Ramos (cell line): ENCODE data around the gene TSPO2.

Experiments
- in situ Hi-C: fragments of 300-500 bp; cut with MboI; formaldehyde crosslinking; loops from one replicate; pipeline ENCODE4 v1.14.3; 2022; ENCODE audit warnings: low sequenced_read_pairs; ENCODE audit not compliant: unreplicated experiment

Gene TSPO2

DNA sequence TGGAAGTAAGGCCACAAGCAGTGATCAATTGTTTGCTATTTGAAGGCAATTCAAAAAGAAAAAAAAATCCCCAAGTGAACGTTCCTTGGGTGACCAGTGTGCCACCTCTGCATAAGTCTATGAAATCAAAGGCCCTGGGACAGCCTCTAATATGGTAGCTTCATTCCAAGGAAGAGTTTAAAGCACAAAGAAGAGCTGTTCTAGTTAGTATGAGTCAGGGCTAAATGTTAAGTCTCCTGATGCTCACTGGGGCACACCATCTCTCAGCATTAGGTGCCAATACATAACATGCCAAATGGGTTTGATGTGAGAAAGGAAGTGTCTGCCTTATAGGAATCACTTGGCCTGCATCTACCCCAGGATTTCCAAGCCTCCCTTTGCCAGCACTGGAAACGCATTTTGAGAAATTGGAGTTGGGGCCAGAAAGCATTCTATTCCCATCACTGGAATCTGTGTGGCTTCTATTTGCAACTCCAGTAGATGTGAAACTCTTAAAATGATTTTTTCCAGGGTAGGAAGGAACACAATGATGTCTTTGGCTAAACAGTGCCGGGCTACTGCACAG lies 16.2 kb upstream of the TSPO2 start:
- in situ Hi-C loops = no loop called here

GRCh38 chr6:41027241-41027640 lies 15.0 kb upstream of the TSPO2 start:
- in situ Hi-C loops = no loop called here

- in situ Hi-C loops = no loop called here
These were observed 14.3 kb upstream of the TSPO2 start for GRCh38 chr6:41027799-41028560.

GRCh38 chr6:41028561-41029412 lies 13.5 kb upstream of the TSPO2 start:
- in situ Hi-C loops = no loop called here

- in situ Hi-C loops = no loop called here
These were observed 9.4 kb upstream of the TSPO2 start for GRCh38 chr6:41032830-41033229.

DNA sequence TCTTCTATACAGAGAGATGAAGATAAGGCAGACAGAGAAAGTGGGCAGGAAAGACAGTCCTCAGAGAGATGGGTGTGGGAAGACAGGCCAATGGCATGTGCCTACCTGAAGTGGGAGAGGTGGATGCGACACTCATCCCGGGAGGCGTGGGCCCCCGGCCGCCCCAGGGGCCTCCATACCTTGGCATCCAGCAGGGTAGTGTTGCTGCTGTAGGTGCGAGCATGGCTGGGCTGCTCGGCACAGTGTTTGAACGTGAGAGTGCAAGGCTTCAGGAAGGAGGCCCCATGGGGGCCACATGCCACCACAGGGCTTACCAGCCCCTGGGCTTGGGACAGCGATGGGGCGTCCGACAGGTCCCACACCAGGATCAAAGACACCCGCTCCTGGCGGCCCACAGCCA lies 8.5 kb upstream of the TSPO2 start:
- in situ Hi-C loops = no loop called here

DNA sequence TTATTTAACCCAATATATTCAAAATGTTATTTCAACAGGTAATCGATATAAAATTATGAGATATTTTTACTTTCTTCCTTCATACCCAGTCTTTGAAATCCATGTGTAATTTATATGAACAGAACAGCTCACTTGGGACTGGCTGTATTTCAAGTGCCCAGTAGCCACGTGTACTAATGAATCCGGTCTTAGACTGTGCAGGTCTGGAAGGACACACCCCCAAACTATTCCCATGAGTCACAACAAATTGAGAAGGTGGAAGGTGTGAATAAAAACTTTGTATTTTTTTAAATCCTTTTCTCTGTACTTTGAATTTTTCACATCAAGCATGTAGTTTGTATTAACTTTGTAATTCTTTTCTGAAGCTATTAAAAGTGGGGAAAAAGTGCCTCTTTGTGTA lies 6.1 kb upstream of the TSPO2 start:
- in situ Hi-C loops = no loop called here

DNA sequence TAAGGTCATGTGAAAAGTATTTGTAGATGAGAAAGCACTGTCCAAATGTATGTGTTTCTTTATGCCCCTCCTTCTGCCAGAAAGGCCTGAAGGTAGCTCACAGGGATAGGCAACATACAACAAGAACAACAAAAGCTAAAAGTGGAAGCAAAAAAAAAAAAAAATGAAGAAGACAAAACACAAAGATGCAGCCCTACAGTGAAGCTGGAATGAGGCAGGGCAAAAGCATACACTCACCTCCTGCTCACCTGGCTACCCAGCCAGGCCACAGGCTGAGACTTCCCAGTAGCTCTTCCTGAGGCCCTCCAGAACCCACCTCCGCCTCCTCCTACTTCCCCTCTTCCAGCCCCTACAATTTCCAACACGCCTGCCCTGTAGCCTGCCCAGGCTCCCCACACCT lies 5.7 kb upstream of the TSPO2 start:
- in situ Hi-C loops = no loop called here

GRCh38 chr6:41037107-41037900 lies 5.0 kb upstream of the TSPO2 start:
- in situ Hi-C loops = no loop called here

DNA sequence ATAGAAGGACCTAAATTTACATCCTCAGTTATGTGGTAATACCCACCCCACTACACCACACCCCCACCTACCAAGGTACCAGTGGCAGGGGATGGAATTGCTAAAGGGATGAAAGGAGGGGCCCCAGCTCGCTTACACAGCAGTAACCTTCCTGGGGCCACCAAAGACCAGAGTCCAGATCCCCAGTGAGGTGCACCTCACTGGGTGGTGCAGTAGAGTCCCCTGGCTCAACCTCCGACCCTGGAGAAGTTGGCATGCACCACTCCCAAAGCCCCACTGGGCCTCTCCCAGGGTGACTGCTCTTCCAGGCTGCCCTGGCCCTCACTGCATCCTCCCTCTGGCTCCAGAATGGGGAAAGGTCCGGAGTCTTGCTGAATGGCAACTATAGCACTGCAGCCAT lies 4.1 kb upstream of the TSPO2 start:
- in situ Hi-C loops = no loop called here

DNA sequence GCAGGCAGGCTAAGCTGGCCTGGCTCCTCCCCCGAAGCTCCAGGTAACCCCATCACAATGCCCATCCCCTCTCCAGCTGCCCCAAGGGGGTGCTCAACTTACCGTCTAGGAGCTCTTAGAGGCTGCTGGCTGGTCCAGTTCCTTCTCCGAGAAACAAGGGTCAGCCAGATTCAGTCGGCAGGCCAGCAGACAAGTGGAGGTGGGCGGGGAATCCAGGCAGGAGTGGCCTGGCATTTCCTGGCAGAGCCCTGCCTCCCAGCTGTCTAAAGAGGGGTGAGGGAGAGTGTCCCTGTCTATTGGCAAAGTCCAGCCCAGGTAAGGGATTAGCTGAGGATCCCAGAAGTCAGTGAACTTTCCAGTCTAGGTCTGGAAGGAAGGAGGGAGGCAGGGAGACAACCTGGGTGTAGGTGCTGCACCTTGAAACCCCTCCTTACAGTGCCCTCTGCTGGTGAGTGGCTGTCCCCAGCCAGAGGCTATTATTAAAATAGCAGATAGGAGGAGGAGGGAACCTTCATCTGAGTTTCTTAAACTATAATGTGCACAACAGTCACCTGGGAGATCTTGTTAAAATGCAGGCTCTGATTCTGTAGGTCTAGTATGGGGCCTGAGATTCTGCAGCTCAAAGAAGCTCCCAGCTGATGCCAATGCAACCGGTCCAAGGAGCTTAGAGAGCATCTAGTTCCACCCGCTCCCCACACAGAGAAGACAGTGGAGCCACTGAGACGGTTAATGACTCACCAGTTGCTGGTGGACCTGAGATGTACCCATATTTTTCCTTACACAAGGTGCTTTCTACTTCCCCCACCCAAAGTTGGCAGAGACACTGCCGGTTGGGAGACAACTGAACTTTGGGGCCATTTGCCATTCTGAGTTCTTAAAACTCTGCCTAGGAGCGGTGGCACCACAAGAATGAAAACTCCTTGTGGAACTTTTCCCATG lies 2.9 kb upstream of the TSPO2 start, which contains the start of gene UNC5CL:
Gene UNC5CL (minus strand): TSS at position 162 of the 939 bp plus-strand sequence. CDS start 4,147 bp downstream, outside the sequence.
- in situ Hi-C loops = no loop called here

GRCh38 chr6:41040101-41040939 lies 1.9 kb upstream of the TSPO2 start:
- in situ Hi-C loops = no loop called here

DNA sequence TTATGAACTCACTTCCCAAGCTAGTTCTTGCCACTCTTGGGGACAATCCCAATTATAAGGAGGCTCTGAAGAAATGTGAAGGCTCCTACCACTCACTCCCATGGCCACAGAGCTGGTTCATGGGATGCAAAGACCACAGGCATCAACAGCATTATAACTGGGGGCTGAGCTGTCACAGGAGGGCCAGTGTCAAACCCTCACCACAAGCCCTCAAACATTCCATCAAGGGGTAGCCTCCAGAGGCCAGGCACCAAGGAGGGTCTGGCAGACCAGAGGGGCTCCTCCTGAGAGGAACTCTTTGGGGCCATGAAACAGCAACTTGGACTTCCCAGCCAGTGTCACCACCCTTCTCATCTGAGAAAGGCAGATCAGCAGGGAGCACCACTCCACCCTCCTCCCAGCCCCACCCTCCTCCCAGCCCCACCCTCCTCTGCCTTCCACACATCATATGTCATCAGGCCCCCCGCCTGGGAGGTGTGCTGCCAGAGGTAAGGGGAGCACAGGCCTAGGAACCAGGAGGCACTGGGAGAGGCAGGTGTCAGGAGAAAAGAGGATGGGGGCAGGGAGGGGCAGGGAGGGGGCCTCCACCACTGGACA lies 1.2 kb upstream of the TSPO2 start:
- in situ Hi-C loops = no loop called here

GRCh38 chr6:41043151-41043550 lies 884 bp downstream of the TSPO2 start:
- in situ Hi-C loops = no loop called here

GRCh38 chr6:41045664-41046063 lies 3.4 kb downstream of the TSPO2 start:
- in situ Hi-C loops = no loop called here

DNA sequence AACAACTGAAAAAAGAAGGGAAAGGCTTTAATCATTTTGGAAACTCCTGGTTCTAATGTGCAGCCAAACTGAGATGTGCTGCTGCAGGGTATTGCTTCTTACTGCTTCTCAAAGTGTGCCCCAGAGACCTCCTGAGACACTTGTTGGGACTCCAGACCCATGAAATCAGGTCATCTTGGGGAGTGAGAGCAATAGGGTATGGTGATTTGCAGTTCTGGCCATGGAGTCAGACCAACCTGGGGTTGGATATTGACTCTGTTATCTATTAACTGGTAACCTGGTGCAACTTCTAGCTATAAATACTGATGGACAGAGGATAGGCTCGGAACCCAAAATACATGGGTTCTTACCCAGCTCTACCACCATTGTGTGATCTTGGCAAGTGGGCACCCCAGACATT lies 3.8 kb downstream of the TSPO2 start:
- in situ Hi-C loops = no loop called here

GRCh38 chr6:41047306-41047705 lies 5.0 kb downstream of the TSPO2 start:
- in situ Hi-C loops = no loop called here
